Thoracic aorta (tissue), 2 donors: ENCODE measurements around the gene IGSF9B. TPM values are rescaled to one million over a fixed set of nuclear protein-coding genes. Genes with fewer than 3 reads are reported as not detected.

Experiments
- ATAC-seq: fragments of 150-250 bp; one replicate; pipeline ENCODE4 v1.8.0; 2017; ENCODE audit warnings: low read depth; ENCODE audit not compliant: insufficient number of reproducible peaks, low FRiP score
- DNase-seq: peaks from one replicate; pipeline ENCODE4 v3.0.0-alpha.2; 2020; ENCODE audit warnings: low spot score
- H3K27ac ChIP-seq, 2 donors: fragments of 200-600 bp; sonication (generic); 1 replicate in 1 of 2; 2 replicates in 1 of 2; pipeline ENCODE4 v1.5.1; 2016; ENCODE audit warnings: mild to moderate bottlenecking in 2 of 2, moderate library complexity in 2 of 2
- H3K27me3 ChIP-seq: fragments of 200-600 bp; sonication (generic); replicated peaks from 2 replicates; pipeline ENCODE4 v1.6.0; 2016; ENCODE audit warnings: mild to moderate bottlenecking; ENCODE audit not compliant: insufficient read depth
- H3K36me3 ChIP-seq: fragments of 200-600 bp; sonication (generic); one replicate; pipeline ENCODE4 v1.5.1; 2016
- H3K4me1 ChIP-seq, 2 donors: fragments of 200-600 bp; sonication (generic); 1 replicate in 1 of 2; 2 replicates in 1 of 2; pipeline versions ENCODE4 v1.5.1 to v1.6.0; 2016; ENCODE audit warnings: low read depth in 2 of 2, mild to moderate bottlenecking in 1 of 2; ENCODE audit not compliant: control insufficient read depth in 1 of 2
- H3K4me3 ChIP-seq: fragments of 200-600 bp; sonication (generic); 2 replicates; pipeline ENCODE4 v1.5.1; 2016; ENCODE audit warnings: mild to moderate bottlenecking
- H3K9me3 ChIP-seq: fragments of 200-600 bp; sonication (generic); 2 replicates; pipeline ENCODE4 v1.5.1; 2016
- total RNA-seq, 2 donors: library from RNA; depleted of rRNA; stranded (reverse); fragments of >200 nt; gene quantifications; one replicate each; pipeline versions ENCODE4 v1.1.0 to v1.2.3, GENCODE V29; 2016
- TF ChIP-seq, protein P1 (sequence below): fragments of 200-600 bp; sonication (generic); IDR thresholded peaks from one replicate; pipeline ENCODE4 v1.5.1; 2019; ENCODE audit warnings: antibody characterized with exemption

Gene IGSF9B
- total RNA-seq, 2 donors from 2014 or later = 67.1 to 77.2 TPM

DNA sequence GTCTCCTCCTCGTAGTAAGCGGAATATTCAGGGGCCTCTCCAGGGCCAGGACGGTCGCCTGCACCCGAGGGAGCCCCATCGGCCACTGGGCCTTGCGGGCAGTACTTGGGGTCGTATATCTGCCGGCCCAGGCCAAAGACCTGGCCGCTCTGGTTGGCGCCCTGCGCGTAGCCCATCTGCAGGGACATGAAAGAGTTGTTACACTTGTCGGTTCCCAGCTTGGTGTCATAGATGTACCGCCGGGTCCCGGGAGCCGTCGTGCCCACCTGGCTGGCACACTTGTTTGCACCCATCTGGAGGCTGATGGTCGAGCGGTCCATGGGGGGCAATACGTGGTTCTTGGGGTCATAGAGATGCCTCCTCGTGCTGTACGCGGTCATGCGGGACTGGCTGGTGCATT lies 92.0 kb downstream of the IGSF9B start:
- Histone ChIP-seq H3K27ac (no peak overlapping the region), H3K27me3 (no peaks in the 10 kb centered on the region), H3K36me3 (no peaks in the 10 kb centered on the region), H3K9me3 (no peaks in the 10 kb centered on the region), H3K4me3 (no peak overlapping the region), H3K4me1 (no peaks in the 10 kb centered on the region)
- ATAC-seq (no peak), DNase-seq (no peak)
- TF ChIP-seq, protein P1, sequence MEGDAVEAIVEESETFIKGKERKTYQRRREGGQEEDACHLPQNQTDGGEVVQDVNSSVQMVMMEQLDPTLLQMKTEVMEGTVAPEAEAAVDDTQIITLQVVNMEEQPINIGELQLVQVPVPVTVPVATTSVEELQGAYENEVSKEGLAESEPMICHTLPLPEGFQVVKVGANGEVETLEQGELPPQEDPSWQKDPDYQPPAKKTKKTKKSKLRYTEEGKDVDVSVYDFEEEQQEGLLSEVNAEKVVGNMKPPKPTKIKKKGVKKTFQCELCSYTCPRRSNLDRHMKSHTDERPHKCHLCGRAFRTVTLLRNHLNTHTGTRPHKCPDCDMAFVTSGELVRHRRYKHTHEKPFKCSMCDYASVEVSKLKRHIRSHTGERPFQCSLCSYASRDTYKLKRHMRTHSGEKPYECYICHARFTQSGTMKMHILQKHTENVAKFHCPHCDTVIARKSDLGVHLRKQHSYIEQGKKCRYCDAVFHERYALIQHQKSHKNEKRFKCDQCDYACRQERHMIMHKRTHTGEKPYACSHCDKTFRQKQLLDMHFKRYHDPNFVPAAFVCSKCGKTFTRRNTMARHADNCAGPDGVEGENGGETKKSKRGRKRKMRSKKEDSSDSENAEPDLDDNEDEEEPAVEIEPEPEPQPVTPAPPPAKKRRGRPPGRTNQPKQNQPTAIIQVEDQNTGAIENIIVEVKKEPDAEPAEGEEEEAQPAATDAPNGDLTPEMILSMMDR = no peak

DNA sequence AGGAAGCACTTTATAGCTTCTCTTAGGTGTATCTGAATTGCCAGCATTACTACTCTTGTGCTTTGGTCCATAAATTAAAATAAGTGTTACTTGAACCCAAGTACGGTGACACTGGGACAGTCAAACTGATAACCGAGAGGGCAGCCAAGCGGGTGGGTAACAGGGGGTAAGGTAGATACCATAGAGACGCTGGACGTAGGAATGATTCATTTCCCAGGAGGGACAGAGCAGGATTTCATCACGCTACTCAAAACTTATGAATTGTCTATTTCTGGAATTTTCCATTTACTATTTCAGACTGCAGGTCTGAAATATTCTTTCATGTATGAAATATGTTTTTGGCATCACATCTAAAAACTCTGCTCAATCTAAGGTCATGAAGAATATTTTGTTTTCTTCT lies 96.6 kb downstream of the IGSF9B start:
- no peaks in the 10 kb centered on the region for H3K36me3 ChIP-seq
- H3K27ac ChIP-seq = no peak overlapping the region
- H3K4me3 ChIP-seq = no peak overlapping the region
- H3K9me3 ChIP-seq = peaks cover 2% of the 10 kb centered on the region
- ATAC-seq = no peak
- DNase-seq = no peak
- TF ChIP-seq, protein P1 = no peak
- no peaks in the 10 kb centered on the region for H3K27me3 ChIP-seq
- H3K4me1 ChIP-seq = no peaks in the 10 kb centered on the region

Other genes with a start within 250 kb of the IGSF9B start
- gene SPATA19, start 111.5 kb downstream of the IGSF9B start, total RNA-seq = not detected
- 100 to 1,000 TPM in 1 of 2 donors, 10 to 100 TPM in 1; 83.7 to 110 TPM for gene JAM3, start 112.1 kb upstream of the IGSF9B start, total RNA-seq